NCI-H524 (cell line): ENCODE measurements around the gene DMRT2.

Experiments
- DNase-seq, 2 experiments: peaks; one replicate each; lab custom pipeline; 2025; lab: John Stamatoyannopoulos, UW

Gene DMRT2

GRCh38 chr9:1047591-1048230, 2.4 kb upstream of the DMRT2 start:
- DNase-seq: no peak

GRCh38 chr9:1048231-1048619, 1.9 kb upstream of the DMRT2 start:
- DNase-seq: no peak

GRCh38 chr9:1048811-1049210, 1.3 kb upstream of the DMRT2 start:
- no peak for DNase-seq

- peak in 1 of 2 experiments; percentile 50 for DNase-seq
Observed at GRCh38 chr9:1049641-1050040, 516 bp upstream of the DMRT2 start.

- peak in 1 of 2 experiments; percentile 36 for DNase-seq
Observed at GRCh38 chr9:1051210-1051583, 1.0 kb downstream of the DMRT2 start.

GRCh38 chr9:1051584-1052275, 1.6 kb downstream of the DMRT2 start:
- peak; percentile 33 to 86 for DNase-seq

GRCh38 chr9:1052365-1053281, 2.5 kb downstream of the DMRT2 start:
- no peak for DNase-seq

GRCh38 chr9:1053282-1053621, 3.1 kb downstream of the DMRT2 start:
- DNase-seq: no peak

- DNase-seq: no peak
Observed at GRCh38 chr9:1053986-1054425, 3.8 kb downstream of the DMRT2 start.

GRCh38 chr9:1055166-1055565, 5.0 kb downstream of the DMRT2 start:
- DNase-seq: no peak

- DNase-seq: no peak
Observed at GRCh38 chr9:1057910-1058309, 7.8 kb downstream of the DMRT2 start.

- no peak for DNase-seq
Observed at GRCh38 chr9:1058826-1059487, 8.8 kb downstream of the DMRT2 start.

- DNase-seq: no peak
Observed at GRCh38 chr9:1065130-1065529, 15.0 kb downstream of the DMRT2 start.

GRCh38 chr9:1070692-1071091, 20.5 kb downstream of the DMRT2 start:
- no peak for DNase-seq

- DNase-seq: no peak
Observed at GRCh38 chr9:1071730-1072129, 21.6 kb downstream of the DMRT2 start.

GRCh38 chr9:1073497-1073896, 23.3 kb downstream of the DMRT2 start:
- DNase-seq: no peak

- DNase-seq: no peak
Observed at GRCh38 chr9:1077616-1078015, 27.5 kb downstream of the DMRT2 start.

- peak; percentile 36 to 70 for DNase-seq
Observed at GRCh38 chr9:1083325-1083913, 33.3 kb downstream of the DMRT2 start.

GRCh38 chr9:1085086-1085485, 34.9 kb downstream of the DMRT2 start:
- no peak for DNase-seq

GRCh38 chr9:1086517-1086916, 36.4 kb downstream of the DMRT2 start:
- no peak for DNase-seq

GRCh38 chr9:1087120-1087881, 37.1 kb downstream of the DMRT2 start:
- DNase-seq: no peak
